PC-3 (cell line): ENCODE results near the gene TPM4. TPM values are rescaled to one million over a fixed set of nuclear protein-coding genes. Genes with fewer than 3 reads are reported as not detected.
A peak's percentile ranks its signal among the peaks of the same experiment; 100 is the strongest.

Source experiments
- ATAC-seq: fragments of 200-7000 bp; cut with Tn5 transposase; 2 replicates; pipeline ENCODE4 v1.9.1; 2020; ENCODE audit warnings: mild to moderate bottlenecking, moderate library complexity
- BruUV-seq: library from RNA; stranded (reverse); fragments of 400-500 nt; replicated peaks from 2 replicates; lab custom pipeline; 2021; lab: Mats Ljungman, UMichigan
- CTCF ChIA-PET: fragments of 300-600 bp; sonication (Branson Sonifier 250); formaldehyde crosslinking; loops from one replicate; lab custom pipeline; 2022; ENCODE audit warnings: antibody characterized with exemption; lab: Charles Lee
- POLR2A ChIA-PET: fragments of 300-600 bp; sonication (Branson Sonifier 250); formaldehyde crosslinking; loops from one replicate; lab custom pipeline; 2022; ENCODE audit warnings: antibody characterized with exemption; ENCODE audit not compliant: unreplicated experiment; lab: Charles Lee
- DNase-seq: peaks from one replicate; pipeline ENCODE4 v3.0.0-alpha.2; 2015
- H2AFZ ChIP-seq: fragments of 300-600 bp; sonication (generic); 2 replicates; pipeline ENCODE4 v1.6.0; 2016; ENCODE audit warnings: antibody characterized with exemption, low read length
- H3F3A ChIP-seq: fragments of 300-600 bp; sonication (generic); one replicate; pipeline ENCODE4 v1.6.0; 2017; ENCODE audit warnings: antibody characterized with exemption, low read length, control low read depth, mild to moderate bottlenecking; ENCODE audit not compliant: unreplicated experiment
- H3K27ac ChIP-seq: fragments of 300-600 bp; sonication (generic); 2 replicates; pipeline ENCODE4 v1.5.1; 2016; ENCODE audit warnings: mild to moderate bottlenecking, low read length
- H3K27me3 ChIP-seq: fragments of 300-600 bp; sonication (generic); 2 replicates; pipeline ENCODE4 v1.6.1; 2016; ENCODE audit warnings: low read length, mixed read lengths
- H3K36me3 ChIP-seq: fragments of 300-600 bp; sonication (generic); 2 replicates; pipeline ENCODE4 v1.6.1; 2016; ENCODE audit warnings: low read depth, mixed run types, low read length, mixed read lengths
- H3K4me1 ChIP-seq: fragments of 300-600 bp; sonication (generic); 2 replicates; pipeline ENCODE4 v1.5.1; 2016; ENCODE audit warnings: low read length; ENCODE audit not compliant: insufficient read depth
- H3K4me2 ChIP-seq: fragments of 300-600 bp; sonication (generic); 2 replicates; pipeline ENCODE4 v1.6.0; 2016; ENCODE audit warnings: low read length
- H3K4me3 ChIP-seq: fragments of 300-600 bp; sonication (generic); 2 replicates; pipeline ENCODE4 v1.5.1; 2016; ENCODE audit warnings: mild to moderate bottlenecking, low read length, mixed read lengths
- H3K79me2 ChIP-seq: fragments of 300-600 bp; sonication (generic); 2 replicates; pipeline ENCODE4 v1.6.1; 2017; ENCODE audit warnings: low read length, mixed read lengths
- H3K9ac ChIP-seq: fragments of 300-600 bp; sonication (generic); 2 replicates; pipeline ENCODE4 v1.6.0; 2016; ENCODE audit warnings: mild to moderate bottlenecking, low read length
- H3K9me2 ChIP-seq: fragments of 300-600 bp; sonication (generic); replicated peaks from 2 replicates; pipeline ENCODE4 v1.6.1; 2016; ENCODE audit warnings: mixed run types, low read length, mixed read lengths
- H3K9me3 ChIP-seq: fragments of 300-600 bp; sonication (generic); 2 replicates; pipeline ENCODE4 v1.6.1; 2016; ENCODE audit warnings: low read length, mixed read lengths
- H4K20me1 ChIP-seq: fragments of 300-600 bp; sonication (generic); 2 replicates; pipeline ENCODE4 v1.6.1; 2016; ENCODE audit warnings: low read length, mixed read lengths
- EZH2 ChIP-seq: fragments of 300-600 bp; sonication (generic); IDR thresholded peaks from one replicate; pipeline ENCODE4 v1.6.1; 2017; ENCODE audit warnings: antibody characterized with exemption, mild to moderate bottlenecking, low read length; ENCODE audit not compliant: unreplicated experiment
- EZH2phosphoT487 ChIP-seq: fragments of 300-600 bp; sonication (generic); IDR thresholded peaks from 2 replicates; pipeline ENCODE4 v1.6.1; 2018; ENCODE audit warnings: mild to moderate bottlenecking, antibody characterized with exemption, low read length, borderline replicate concordance
- intact Hi-C: fragments of 100-400 bp; cut with micrococcal nuclease; formaldehyde crosslinking; loops from 2 replicates; pipeline ENCODE4 v1.9.0; 2023
- total RNA-seq: library from RNA; depleted of rRNA; stranded (reverse); fragments of >200 nt; gene quantifications from 2 replicates; pipeline ENCODE4 v1.2.3, GENCODE V29; 2014
- TF ChIP-seq, protein P1 (sequence below): fragments of 300-600 bp; sonication (generic); conservative IDR thresholded peaks from 2 replicates; pipeline ENCODE4 v1.5.1; 2017; ENCODE audit warnings: antibody characterized with exemption, low read depth, mild to moderate bottlenecking, low read length

Gene TPM4
- total RNA-seq, 1 experiment from 2014 or later: 135 TPM

DNA sequence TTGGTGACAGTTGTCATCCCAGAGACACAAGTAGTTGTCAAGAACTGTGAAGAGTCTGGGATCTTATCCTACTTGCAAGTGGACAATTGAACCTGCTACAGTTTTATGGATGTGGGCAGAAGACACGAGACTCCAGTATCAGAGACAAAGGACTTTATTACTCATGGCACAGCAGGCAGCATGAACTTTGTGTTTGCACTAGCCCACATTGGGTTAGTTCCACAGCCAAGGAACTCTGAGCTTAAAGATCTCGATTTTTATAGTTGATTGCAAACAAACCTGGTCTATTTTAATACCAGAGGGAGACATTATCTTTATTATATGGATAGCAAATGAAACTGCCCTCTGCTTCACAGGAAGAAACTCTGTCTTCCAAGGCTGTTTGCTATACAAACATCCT, 16.0 kb upstream of the TPM4 start:
- POLR2A ChIA-PET: interaction anchor here (0.6 kb wide), 1 partner anchor 14 kb away, joined by 3 read pairs; no protein-coding TSS in a partner anchor
- H2AFZ ChIP-seq: no peak overlapping the region
- DNase-seq: no peak
- H3K4me3 ChIP-seq: no peak overlapping the region
- no peaks in the 10 kb centered on the region for H3K79me2 ChIP-seq
- H3K4me1 ChIP-seq: no peaks in the 10 kb centered on the region
- CTCF ChIA-PET: no interaction called here
- no peak for ATAC-seq
- no peaks in the 10 kb centered on the region for H3K9me2 ChIP-seq
- H3F3A ChIP-seq: no peaks in the 10 kb centered on the region
- no TSS peak for BruUV-seq
- no peak overlapping the region for H3K9ac ChIP-seq
- no peaks in the 10 kb centered on the region for H3K27me3 ChIP-seq
- H3K36me3 ChIP-seq: no peaks in the 10 kb centered on the region
- peaks cover 6% of the 10 kb centered on the region; the same call in 1 of the 2 replicates for H3K9me3 ChIP-seq
- TF ChIP-seq EZH2phosphoT487 (no peak), EZH2 (no peak)
- TF ChIP-seq, protein P1, sequence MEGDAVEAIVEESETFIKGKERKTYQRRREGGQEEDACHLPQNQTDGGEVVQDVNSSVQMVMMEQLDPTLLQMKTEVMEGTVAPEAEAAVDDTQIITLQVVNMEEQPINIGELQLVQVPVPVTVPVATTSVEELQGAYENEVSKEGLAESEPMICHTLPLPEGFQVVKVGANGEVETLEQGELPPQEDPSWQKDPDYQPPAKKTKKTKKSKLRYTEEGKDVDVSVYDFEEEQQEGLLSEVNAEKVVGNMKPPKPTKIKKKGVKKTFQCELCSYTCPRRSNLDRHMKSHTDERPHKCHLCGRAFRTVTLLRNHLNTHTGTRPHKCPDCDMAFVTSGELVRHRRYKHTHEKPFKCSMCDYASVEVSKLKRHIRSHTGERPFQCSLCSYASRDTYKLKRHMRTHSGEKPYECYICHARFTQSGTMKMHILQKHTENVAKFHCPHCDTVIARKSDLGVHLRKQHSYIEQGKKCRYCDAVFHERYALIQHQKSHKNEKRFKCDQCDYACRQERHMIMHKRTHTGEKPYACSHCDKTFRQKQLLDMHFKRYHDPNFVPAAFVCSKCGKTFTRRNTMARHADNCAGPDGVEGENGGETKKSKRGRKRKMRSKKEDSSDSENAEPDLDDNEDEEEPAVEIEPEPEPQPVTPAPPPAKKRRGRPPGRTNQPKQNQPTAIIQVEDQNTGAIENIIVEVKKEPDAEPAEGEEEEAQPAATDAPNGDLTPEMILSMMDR: no peak
- intact Hi-C loops: no loop called here
- H3K27ac ChIP-seq: no peak overlapping the region
- no peaks in the 10 kb centered on the region for H4K20me1 ChIP-seq
- H3K4me2 ChIP-seq: no peak overlapping the region

DNA sequence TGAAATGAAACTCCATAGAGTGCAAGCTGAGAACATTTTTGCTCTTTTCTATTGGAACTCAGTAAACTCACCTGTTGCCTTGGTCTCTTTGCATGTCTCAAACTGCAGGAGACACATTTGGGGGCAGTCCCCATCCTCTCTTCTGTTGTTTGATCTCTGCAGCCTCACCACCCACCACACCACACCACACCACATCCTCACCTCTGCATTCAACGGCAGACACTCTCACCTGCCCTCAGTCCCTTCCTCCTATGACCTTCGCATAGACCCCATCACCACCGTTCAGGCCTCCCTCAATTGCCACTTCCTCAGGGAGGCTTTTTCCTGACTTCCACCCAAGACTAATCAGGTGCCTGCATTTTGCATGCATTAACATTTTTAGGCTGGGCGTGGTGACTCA, 14.4 kb upstream of the TPM4 start:
- Histone ChIP-seq H3K9ac (no peak overlapping the region), H3K36me3 (no peaks in the 10 kb centered on the region), H3K4me3 (no peak overlapping the region), H3K4me1 (peaks cover 4% of the 10 kb centered on the region), H3K4me2 (no peak overlapping the region), H3K9me2 (no peaks in the 10 kb centered on the region), H3K27me3 (no peaks in the 10 kb centered on the region), H3K9me3 (peaks cover 6% of the 10 kb centered on the region; the same call in 1 of the 2 replicates), H3K27ac (no peak overlapping the region), H3K79me2 (peaks cover 3% of the 10 kb centered on the region), H2AFZ (no peak overlapping the region), H3F3A (peaks cover 7% of the 10 kb centered on the region), H4K20me1 (no peaks in the 10 kb centered on the region)
- ATAC-seq: no peak
- ChIA-PET CTCF (no interaction called here), POLR2A (no interaction called here)
- intact Hi-C loops: no loop called here
- DNase-seq: no peak
- no TSS peak for BruUV-seq
- TF ChIP-seq, protein P1: no peak
- TF ChIP-seq EZH2phosphoT487: no peak

DNA sequence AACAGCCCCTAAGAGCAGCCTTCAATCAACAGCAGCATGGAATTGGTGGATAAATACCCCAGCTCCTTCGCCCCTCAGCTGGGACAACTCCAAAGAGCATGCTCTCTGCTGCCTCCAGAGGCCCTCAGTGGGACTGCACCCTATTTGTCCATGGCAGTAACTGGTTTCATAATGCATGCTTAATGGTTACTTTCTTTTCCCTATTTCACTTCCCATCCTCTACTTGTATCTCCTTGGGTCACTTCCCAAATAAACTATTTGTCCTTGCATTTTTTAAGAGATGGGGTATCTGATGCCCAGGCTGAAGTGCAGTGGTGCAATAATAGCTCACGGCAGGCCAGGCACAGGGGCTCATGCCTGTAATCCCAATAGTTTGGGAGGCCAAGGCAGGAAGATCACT, 13.5 kb upstream of the TPM4 start:
- Histone ChIP-seq H3F3A (peaks cover 7% of the 10 kb centered on the region), H3K4me3 (no peak overlapping the region), H3K36me3 (no peaks in the 10 kb centered on the region), H3K9me2 (no peaks in the 10 kb centered on the region), H4K20me1 (no peaks in the 10 kb centered on the region), H3K9ac (no peak overlapping the region), H3K4me1 (peaks cover 6% of the 10 kb centered on the region), H3K27me3 (no peaks in the 10 kb centered on the region), H3K27ac (no peak overlapping the region), H2AFZ (no peak overlapping the region), H3K4me2 (no peak overlapping the region), H3K9me3 (0 out of 2 replicates have a peak, but pooled peaks cover 3% of the 10 kb centered on the region), H3K79me2 (peaks cover 11% of the 10 kb centered on the region)
- CTCF ChIA-PET: interaction anchor here (1.0 to 1.3 kb wide), 2 partner anchors 21 to 37 kb away, joined by 5 to 6 read pairs; no protein-coding TSS in a partner anchor
- ATAC-seq (no peak), DNase-seq (peak; percentile 73)
- no TSS peak for BruUV-seq
- intact Hi-C loops: no loop called here
- TF ChIP-seq EZH2 (no peak), EZH2phosphoT487 (no peak)
- TF ChIP-seq, protein P1: peak; percentile 89
- POLR2A ChIA-PET: no interaction called here
